ENCODE results near the gene CLSTN2.

The CLSTN2 gene

GRCh38 chr3:140163159-140163763 lies 228.3 kb downstream of the CLSTN2 start:
- Histone ChIP-seq H3K9me2 (replicated peaks; ENCODE audit: control insufficient read depth, low read length) (no peaks in the 10 kb centered on the region), H3K79me2 (ENCODE audit: control insufficient read depth, low read length) (no peaks in the 10 kb centered on the region), H3K4me2 (ENCODE audit: low read length) (no peak overlapping the region), H3K4me1 (ENCODE audit: control insufficient read depth, low read length) (no peaks in the 10 kb centered on the region), H4K20me1 (ENCODE audit: control insufficient read depth, insufficient read depth, low read depth, low read length) (no peaks in the 10 kb centered on the region), H3K9me3 (ENCODE audit: control insufficient read depth, insufficient read depth, low read length) (no peaks in the 10 kb centered on the region), H3K27ac (ENCODE audit: low read depth, low read length) (no peak overlapping the region), H3K36me3 (ENCODE audit: control insufficient read depth, low read length) (no peaks in the 10 kb centered on the region), H3K4me3 (ENCODE audit: low read length) (no peak overlapping the region), H3F3A (ENCODE audit: control insufficient read depth, insufficient read depth) (no peaks in the 10 kb centered on the region), H3K27me3 (ENCODE audit: control insufficient read depth, low read length) (0 out of 2 replicates have a peak, but pooled peaks cover 2% of the 10 kb centered on the region)
- TF ChIP-seq, protein P1, sequence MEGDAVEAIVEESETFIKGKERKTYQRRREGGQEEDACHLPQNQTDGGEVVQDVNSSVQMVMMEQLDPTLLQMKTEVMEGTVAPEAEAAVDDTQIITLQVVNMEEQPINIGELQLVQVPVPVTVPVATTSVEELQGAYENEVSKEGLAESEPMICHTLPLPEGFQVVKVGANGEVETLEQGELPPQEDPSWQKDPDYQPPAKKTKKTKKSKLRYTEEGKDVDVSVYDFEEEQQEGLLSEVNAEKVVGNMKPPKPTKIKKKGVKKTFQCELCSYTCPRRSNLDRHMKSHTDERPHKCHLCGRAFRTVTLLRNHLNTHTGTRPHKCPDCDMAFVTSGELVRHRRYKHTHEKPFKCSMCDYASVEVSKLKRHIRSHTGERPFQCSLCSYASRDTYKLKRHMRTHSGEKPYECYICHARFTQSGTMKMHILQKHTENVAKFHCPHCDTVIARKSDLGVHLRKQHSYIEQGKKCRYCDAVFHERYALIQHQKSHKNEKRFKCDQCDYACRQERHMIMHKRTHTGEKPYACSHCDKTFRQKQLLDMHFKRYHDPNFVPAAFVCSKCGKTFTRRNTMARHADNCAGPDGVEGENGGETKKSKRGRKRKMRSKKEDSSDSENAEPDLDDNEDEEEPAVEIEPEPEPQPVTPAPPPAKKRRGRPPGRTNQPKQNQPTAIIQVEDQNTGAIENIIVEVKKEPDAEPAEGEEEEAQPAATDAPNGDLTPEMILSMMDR (IDR thresholded peaks at IDR 0.05; ENCODE audit: low read depth, low read length, poor library complexity, severe bottlenecking) = no peak
- TF ChIP-seq EZH2phosphoT487 (IDR thresholded peaks at IDR 0.05; ENCODE audit: borderline replicate concordance, low read length) = no peak

- no peaks in the 10 kb centered on the region for H3K79me2 ChIP-seq (ENCODE audit: control insufficient read depth, low read length)
- no peaks in the 10 kb centered on the region for H4K20me1 ChIP-seq (ENCODE audit: control insufficient read depth, insufficient read depth, low read depth, low read length)
- no peak overlapping the region for H3K4me2 ChIP-seq (ENCODE audit: low read length)
- TF ChIP-seq, protein P1 (IDR thresholded peaks at IDR 0.05; ENCODE audit: low read depth, low read length, poor library complexity, severe bottlenecking) = no peak
- TF ChIP-seq EZH2phosphoT487 (IDR thresholded peaks at IDR 0.05; ENCODE audit: borderline replicate concordance, low read length) = no peak
- H3K9me2 ChIP-seq (replicated peaks; ENCODE audit: control insufficient read depth, low read length) = no peaks in the 10 kb centered on the region
- H3K36me3 ChIP-seq (ENCODE audit: control insufficient read depth, low read length) = no peaks in the 10 kb centered on the region
- H3K27ac ChIP-seq (ENCODE audit: low read depth, low read length) = no peak overlapping the region
- H3K4me3 ChIP-seq (ENCODE audit: low read length) = no peak overlapping the region
- H3K4me1 ChIP-seq (ENCODE audit: control insufficient read depth, low read length) = no peaks in the 10 kb centered on the region
- no peaks in the 10 kb centered on the region for H3K9me3 ChIP-seq (ENCODE audit: control insufficient read depth, insufficient read depth, low read length)
- H3F3A ChIP-seq (ENCODE audit: control insufficient read depth, insufficient read depth) = no peaks in the 10 kb centered on the region
- H3K27me3 ChIP-seq (ENCODE audit: control insufficient read depth, low read length) = 0 out of 2 replicates have a peak, but pooled peaks cover 2% of the 10 kb centered on the region
These were observed 229.2 kb downstream of the CLSTN2 start for GRCh38 chr3:140164156-140164555.

- no peaks in the 10 kb centered on the region for H3K4me1 ChIP-seq (ENCODE audit: control insufficient read depth, low read length)
- H3K36me3 ChIP-seq (ENCODE audit: control insufficient read depth, low read length) = no peaks in the 10 kb centered on the region
- H3K4me2 ChIP-seq (ENCODE audit: low read length) = no peak overlapping the region
- H3K27me3 ChIP-seq (ENCODE audit: control insufficient read depth, low read length) = 0 out of 2 replicates have a peak, but pooled peaks cover 2% of the 10 kb centered on the region
- H3F3A ChIP-seq (ENCODE audit: control insufficient read depth, insufficient read depth) = no peaks in the 10 kb centered on the region
- H4K20me1 ChIP-seq (ENCODE audit: control insufficient read depth, insufficient read depth, low read depth, low read length) = no peaks in the 10 kb centered on the region
- no peak for TF ChIP-seq EZH2phosphoT487 (IDR thresholded peaks at IDR 0.05; ENCODE audit: borderline replicate concordance, low read length)
- TF ChIP-seq, protein P1 (IDR thresholded peaks at IDR 0.05; ENCODE audit: low read depth, low read length, poor library complexity, severe bottlenecking) = no peak
- no peaks in the 10 kb centered on the region for H3K9me3 ChIP-seq (ENCODE audit: control insufficient read depth, insufficient read depth, low read length)
- H3K79me2 ChIP-seq (ENCODE audit: control insufficient read depth, low read length) = no peaks in the 10 kb centered on the region
- H3K4me3 ChIP-seq (ENCODE audit: low read length) = no peak overlapping the region
- no peaks in the 10 kb centered on the region for H3K9me2 ChIP-seq (replicated peaks; ENCODE audit: control insufficient read depth, low read length)
- H3K27ac ChIP-seq (ENCODE audit: low read depth, low read length) = no peak overlapping the region
These were observed 230.1 kb downstream of the CLSTN2 start for GRCh38 chr3:140164922-140165590.

Data from DOHH2 (cell line).